HG03175 (cell line): ENCODE data around the gene NNAT.

ENCODE experiments used
- ATAC-seq: cut with Tn5 transposase; IDR thresholded peaks from one replicate; pipeline ENCODE4 v1.9.1; 2021; ENCODE audit warnings: mild to moderate bottlenecking, moderate library complexity; ENCODE audit not compliant: unreplicated experiment

The NNAT gene

GRCh38 chr20:37565134-37565811, 44.2 kb downstream of the NNAT start:
- ATAC-seq = no peak

- ATAC-seq = no peak
Measured at GRCh38 chr20:37566590-37567330, 45.7 kb downstream of the NNAT start.

- ATAC-seq = no peak
Measured at GRCh38 chr20:37567331-37567665, 46.2 kb downstream of the NNAT start.

- ATAC-seq = no peak
Measured at GRCh38 chr20:37567671-37568588, 46.9 kb downstream of the NNAT start.

GRCh38 chr20:37570419-37570818, 49.4 kb downstream of the NNAT start:
- ATAC-seq = no peak

- no peak for ATAC-seq
Measured at GRCh38 chr20:37571033-37571432, 50.0 kb downstream of the NNAT start.
